Trophoblast cell (in vitro differentiated cells and primary cell): Measurements from ENCODE around the gene CRELD2.

Experiments used
- DNase-seq, 2 donors: peaks; one replicate each; pipeline ENCODE4 v3.0.0-alpha.2; 2016
- H2AFZ ChIP-seq: 2 replicates; pipeline ENCODE4 v1.6.1; 2013; ENCODE audit warnings: low read length, moderate library complexity, mild to moderate bottlenecking; ENCODE audit not compliant: insufficient read depth, poor library complexity
- H2AK5ac ChIP-seq: 2 replicates; pipeline ENCODE4 v1.6.1; 2013; ENCODE audit warnings: mild to moderate bottlenecking, low read length
- H2BK120ac ChIP-seq: 2 replicates; pipeline ENCODE4 v1.6.1; 2013; ENCODE audit warnings: low read length, mild to moderate bottlenecking, moderate library complexity; ENCODE audit not compliant: insufficient read depth, poor library complexity
- H2BK12ac ChIP-seq: 2 replicates; pipeline ENCODE4 v1.6.1; 2013; ENCODE audit warnings: mild to moderate bottlenecking, low read length, moderate library complexity
- H2BK5ac ChIP-seq: 2 replicates; pipeline ENCODE4 v1.6.1; 2013; ENCODE audit warnings: low read length, low read depth, moderate library complexity, mild to moderate bottlenecking; ENCODE audit not compliant: poor library complexity
- H3K14ac ChIP-seq: 2 replicates; pipeline ENCODE4 v1.6.1; 2013; ENCODE audit warnings: mild to moderate bottlenecking, low read length
- H3K18ac ChIP-seq: 2 replicates; pipeline ENCODE4 v1.6.1; 2013; ENCODE audit warnings: mild to moderate bottlenecking, low read length
- H3K23ac ChIP-seq: 2 replicates; pipeline ENCODE4 v1.6.1; 2013; ENCODE audit warnings: low read length
- H3K27ac ChIP-seq: 2 replicates; pipeline ENCODE4 v1.5.1; 2013; ENCODE audit warnings: low read depth, mild to moderate bottlenecking, inconsistent platforms, low read length, moderate library complexity
- H3K27me3 ChIP-seq: 2 replicates; pipeline ENCODE4 v1.6.1; 2013; ENCODE audit warnings: inconsistent platforms, mild to moderate bottlenecking, low read length, moderate library complexity; ENCODE audit not compliant: insufficient read depth
- H3K36me3 ChIP-seq, 2 experiments: 1 replicate in 1 of 2; 2 replicates in 1 of 2; pipeline ENCODE4 v1.6.1; 2013; ENCODE audit warnings: low read length in 2 of 2, mild to moderate bottlenecking in 2 of 2, moderate library complexity in 1 of 2; ENCODE audit not compliant: insufficient read depth in 2 of 2, control insufficient read depth in 1 of 2
- H3K4ac ChIP-seq: 2 replicates; pipeline ENCODE4 v1.6.1; 2013; ENCODE audit warnings: low read depth, mild to moderate bottlenecking, low read length, moderate library complexity
- H3K4me1 ChIP-seq, 2 experiments: 1 replicate in 1 of 2; 2 replicates in 1 of 2; pipeline ENCODE4 v1.6.1; 2013; ENCODE audit warnings: low read length in 2 of 2, mild to moderate bottlenecking in 2 of 2, moderate library complexity in 1 of 2; ENCODE audit not compliant: insufficient read depth in 2 of 2, control insufficient read depth in 1 of 2
- H3K4me2 ChIP-seq: 2 replicates; pipeline ENCODE4 v1.6.1; 2013; ENCODE audit warnings: inconsistent platforms, mild to moderate bottlenecking, low read length, moderate library complexity
- H3K4me3 ChIP-seq: 2 replicates; pipeline ENCODE4 v1.5.1; 2013; ENCODE audit warnings: mild to moderate bottlenecking, low read depth, low read length, inconsistent platforms
- H3K79me1 ChIP-seq: one replicate; pipeline ENCODE4 v1.6.1; 2013; ENCODE audit warnings: low read length
- H3K79me2 ChIP-seq: 2 replicates; pipeline ENCODE4 v1.6.1; 2013; ENCODE audit warnings: low read length, mild to moderate bottlenecking; ENCODE audit not compliant: control insufficient read depth, insufficient read depth, poor library complexity
- H3K9ac ChIP-seq: 2 replicates; pipeline ENCODE4 v1.6.1; 2013; ENCODE audit warnings: mild to moderate bottlenecking, low read length
- H3K9me3 ChIP-seq: 2 replicates; pipeline ENCODE4 v1.6.1; 2013; ENCODE audit warnings: low read depth, mild to moderate bottlenecking, control low read depth, inconsistent platforms, low read length; ENCODE audit not compliant: insufficient read depth
- H4K12ac ChIP-seq: 2 replicates; pipeline ENCODE4 v1.6.1; 2013; ENCODE audit warnings: low read depth, mild to moderate bottlenecking, low read length, moderate library complexity
- H4K8ac ChIP-seq: 2 replicates; pipeline ENCODE4 v1.6.1; 2013; ENCODE audit warnings: low read depth, mild to moderate bottlenecking, low read length, moderate library complexity
- H4K91ac ChIP-seq: one replicate; pipeline ENCODE4 v1.6.1; 2013; ENCODE audit warnings: low read depth, mild to moderate bottlenecking, low read length, moderate library complexity
- WGBS: extraction: QIAGEN DNeasy Blood & Tissue Kit; methylation state at CpG from one replicate; pipeline ENCODE4 v1.1.7; 2013; ENCODE audit warnings: missing lambda C conversion rate; ENCODE audit not compliant: insufficient read length, insufficient coverage; ENCODE audit errors: extremely low coverage; 5-methylcytosine and 5-hydroxymethylcytosine counted together

CRELD2 gene

DNA sequence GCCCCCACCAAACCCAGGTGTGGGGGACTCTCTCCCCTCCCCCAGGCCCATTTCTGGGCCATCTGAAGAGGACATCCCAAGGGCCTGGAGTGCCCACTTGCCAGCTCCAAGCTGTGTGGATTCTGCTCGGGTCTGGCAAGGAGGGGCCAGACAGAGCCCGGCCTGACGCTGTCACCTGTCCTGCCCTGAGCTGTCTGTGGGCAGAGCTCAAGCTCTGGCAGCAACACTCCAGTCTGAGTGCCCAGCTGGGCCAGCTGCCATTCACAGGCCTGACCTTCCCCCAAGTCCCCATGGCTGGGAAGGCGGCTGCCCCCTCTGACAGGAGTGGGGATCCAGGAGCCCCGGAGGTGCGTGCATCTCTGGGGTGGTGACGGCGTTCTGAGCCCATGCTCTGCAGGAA lies 35.9 kb downstream of the CRELD2 start:
- peaks cover 38 to 46% of the 10 kb centered on the region in 2 experiments for H3K4me1 ChIP-seq
- no peak overlapping the region for H3K4ac ChIP-seq
- WGBS = no CpG with 5 or more reads among the region's 8 CpGs
- H3K14ac ChIP-seq = peak overlapping the region; percentile 60
- H2BK120ac ChIP-seq = peak overlapping the region; percentile 66
- H2BK5ac ChIP-seq = peak overlapping the region; percentile 68
- H4K8ac ChIP-seq = peak overlapping the region; percentile 51
- peaks cover 19% of the 10 kb centered on the region for H3K79me2 ChIP-seq
- H3K18ac ChIP-seq = peak overlapping the region; percentile 43
- no peaks in the 10 kb centered on the region for H3K27me3 ChIP-seq
- H2BK12ac ChIP-seq = peak overlapping the region; percentile 67
- peaks cover 46% of the 10 kb centered on the region for H3K79me1 ChIP-seq
- H3K36me3 ChIP-seq = no peaks in the 10 kb centered on the region
- no peak overlapping the region for H3K4me3 ChIP-seq
- no peak for DNase-seq
- H2AFZ ChIP-seq = no peak overlapping the region
- peaks cover 2% of the 10 kb centered on the region for H3K9me3 ChIP-seq
- H3K4me2 ChIP-seq = no peak overlapping the region
- H3K23ac ChIP-seq = no peak overlapping the region
- H4K91ac ChIP-seq = peak overlapping the region; percentile 68
- no peak overlapping the region for H3K9ac ChIP-seq
- peak overlapping the region; percentile 78 for H2AK5ac ChIP-seq
- H4K12ac ChIP-seq = no peak overlapping the region
- no peak overlapping the region for H3K27ac ChIP-seq

DNA sequence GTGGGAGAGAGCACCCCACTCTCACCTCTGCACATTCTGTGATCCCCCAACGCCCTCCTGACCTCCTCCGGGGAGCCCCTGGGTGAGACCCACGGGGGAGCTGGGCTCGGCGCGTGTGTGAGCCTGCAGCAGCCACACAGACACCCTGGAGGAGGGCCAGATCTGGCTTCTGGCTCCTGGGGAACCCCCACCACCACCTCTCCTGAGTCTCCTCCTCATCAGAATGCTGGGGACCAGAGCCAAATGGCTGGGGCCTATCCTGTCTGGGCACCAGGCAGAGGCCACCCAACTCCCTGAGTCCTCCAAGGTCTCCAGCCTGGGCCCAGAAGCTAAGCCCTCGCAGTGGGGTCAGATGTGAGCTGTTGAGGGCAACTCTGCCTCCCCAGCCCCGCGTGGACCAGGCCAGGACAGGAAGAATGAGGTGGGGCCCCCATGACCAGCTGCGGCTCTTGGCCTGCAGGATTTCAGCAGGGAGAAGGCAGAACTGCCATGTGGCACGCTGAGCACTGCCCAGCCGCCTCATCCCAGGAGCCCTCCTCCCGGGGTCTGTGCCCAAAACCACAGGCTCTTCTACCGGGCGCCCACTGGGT lies 36.7 kb downstream of the CRELD2 start:
- Histone ChIP-seq H3K27ac (no peak overlapping the region), H3K14ac (no peak overlapping the region), H3K18ac (no peak overlapping the region), H3K79me1 (peaks cover 46% of the 10 kb centered on the region), H3K9me3 (peaks cover 2% of the 10 kb centered on the region), H3K4me2 (no peak overlapping the region), H4K12ac (no peak overlapping the region), H4K91ac (peak overlapping the region; percentile 52), H3K9ac (no peak overlapping the region), H3K4me1 (peaks cover 44 to 53% of the 10 kb centered on the region in 2 experiments), H3K27me3 (no peaks in the 10 kb centered on the region), H2BK12ac (peak overlapping the region; percentile 42), H3K36me3 (no peaks in the 10 kb centered on the region), H4K8ac (no peak overlapping the region), H2BK120ac (peak overlapping the region; percentile 20), H3K4me3 (no peak overlapping the region), H2AFZ (no peak overlapping the region), H2AK5ac (peak overlapping the region; percentile 49), H3K23ac (no peak overlapping the region), H3K79me2 (peaks cover 20% of the 10 kb centered on the region), H2BK5ac (no peak overlapping the region), H3K4ac (no peak overlapping the region)
- no CpG with 5 or more reads among the region's 15 CpGs for WGBS
- DNase-seq = no peak

- H2AK5ac ChIP-seq = no peak overlapping the region
- H3K79me1 ChIP-seq = peaks cover 46% of the 10 kb centered on the region
- no peak overlapping the region for H4K8ac ChIP-seq
- no peak overlapping the region for H3K14ac ChIP-seq
- DNase-seq = no peak
- H4K12ac ChIP-seq = no peak overlapping the region
- H3K4me3 ChIP-seq = no peak overlapping the region
- H3K23ac ChIP-seq = no peak overlapping the region
- WGBS = no CpG with 5 or more reads among the region's 22 CpGs
- H3K36me3 ChIP-seq = no peaks in the 10 kb centered on the region
- no peak overlapping the region for H3K4me2 ChIP-seq
- H3K18ac ChIP-seq = no peak overlapping the region
- H3K27me3 ChIP-seq = no peaks in the 10 kb centered on the region
- H2BK12ac ChIP-seq = peak overlapping the region; percentile 42
- H4K91ac ChIP-seq = peak overlapping the region; percentile 52
- H2BK5ac ChIP-seq = no peak overlapping the region
- H3K79me2 ChIP-seq = peaks cover 19% of the 10 kb centered on the region
- no peak overlapping the region for H3K4ac ChIP-seq
- H3K27ac ChIP-seq = no peak overlapping the region
- H3K4me1 ChIP-seq = peaks cover 40 to 49% of the 10 kb centered on the region in 2 experiments
- H2BK120ac ChIP-seq = no peak overlapping the region
- no peak overlapping the region for H2AFZ ChIP-seq
- H3K9me3 ChIP-seq = peaks cover 2% of the 10 kb centered on the region
- H3K9ac ChIP-seq = no peak overlapping the region
Measured at GRCh38 chr22:49955581-49956417, 37.4 kb downstream of the CRELD2 start.

- Histone ChIP-seq H3K4me2 (no peak overlapping the region), H3K79me1 (peaks cover 46% of the 10 kb centered on the region), H2AK5ac (peak overlapping the region; percentile 26), H3K9ac (no peak overlapping the region), H3K27ac (no peak overlapping the region), H2BK120ac (no peak overlapping the region), H3K4me1 (peaks cover 35 to 44% of the 10 kb centered on the region in 2 experiments), H3K14ac (no peak overlapping the region), H3K4me3 (no peak overlapping the region), H3K9me3 (peaks cover 2% of the 10 kb centered on the region), H2BK12ac (no peak overlapping the region), H3K18ac (no peak overlapping the region), H4K8ac (no peak overlapping the region), H4K12ac (no peak overlapping the region), H2BK5ac (no peak overlapping the region), H3K4ac (no peak overlapping the region), H3K36me3 (no peaks in the 10 kb centered on the region), H2AFZ (no peak overlapping the region), H3K27me3 (no peaks in the 10 kb centered on the region), H3K79me2 (peaks cover 22% of the 10 kb centered on the region), H4K91ac (no peak overlapping the region), H3K23ac (no peak overlapping the region)
- no CpG with 5 or more reads among the region's 15 CpGs for WGBS
- no peak for DNase-seq
Measured at GRCh38 chr22:49956418-49956770, 38.0 kb downstream of the CRELD2 start.
